ENCODE data around the gene CD180.

CD180 gene

DNA sequence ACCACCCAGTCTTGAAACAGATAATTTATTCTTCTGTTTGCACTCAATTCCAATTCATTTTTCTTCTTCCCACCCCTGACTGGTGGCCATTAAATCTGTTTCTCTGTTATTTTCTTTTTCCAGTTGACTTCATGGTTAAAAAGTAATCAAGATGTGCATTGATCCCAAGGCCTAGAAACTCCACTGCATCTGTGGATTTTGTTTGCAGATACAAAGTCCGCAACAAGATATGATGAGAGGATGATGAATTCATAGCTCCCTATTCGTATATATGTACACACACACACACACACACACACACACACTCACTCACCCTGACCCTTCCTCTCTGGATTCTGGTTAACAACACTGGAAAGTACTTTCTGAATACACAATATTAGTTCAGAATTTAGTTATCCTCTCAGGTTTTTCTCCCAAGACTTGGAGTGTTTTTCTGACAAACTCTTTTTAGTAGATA lies 52.4 kb downstream of the CD180 start:
- TF ChIP-seq, protein P1, sequence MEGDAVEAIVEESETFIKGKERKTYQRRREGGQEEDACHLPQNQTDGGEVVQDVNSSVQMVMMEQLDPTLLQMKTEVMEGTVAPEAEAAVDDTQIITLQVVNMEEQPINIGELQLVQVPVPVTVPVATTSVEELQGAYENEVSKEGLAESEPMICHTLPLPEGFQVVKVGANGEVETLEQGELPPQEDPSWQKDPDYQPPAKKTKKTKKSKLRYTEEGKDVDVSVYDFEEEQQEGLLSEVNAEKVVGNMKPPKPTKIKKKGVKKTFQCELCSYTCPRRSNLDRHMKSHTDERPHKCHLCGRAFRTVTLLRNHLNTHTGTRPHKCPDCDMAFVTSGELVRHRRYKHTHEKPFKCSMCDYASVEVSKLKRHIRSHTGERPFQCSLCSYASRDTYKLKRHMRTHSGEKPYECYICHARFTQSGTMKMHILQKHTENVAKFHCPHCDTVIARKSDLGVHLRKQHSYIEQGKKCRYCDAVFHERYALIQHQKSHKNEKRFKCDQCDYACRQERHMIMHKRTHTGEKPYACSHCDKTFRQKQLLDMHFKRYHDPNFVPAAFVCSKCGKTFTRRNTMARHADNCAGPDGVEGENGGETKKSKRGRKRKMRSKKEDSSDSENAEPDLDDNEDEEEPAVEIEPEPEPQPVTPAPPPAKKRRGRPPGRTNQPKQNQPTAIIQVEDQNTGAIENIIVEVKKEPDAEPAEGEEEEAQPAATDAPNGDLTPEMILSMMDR (IDR thresholded peaks at IDR 0.05; ENCODE audit: low read length) = no peak
- TF ChIP-seq EZH2 (optimal IDR thresholded peaks at IDR 0.05; ENCODE audit: low read depth, low read length) (no peak), EZH2phosphoT487 (IDR thresholded peaks at IDR 0.05; ENCODE audit: low read length) (no peak)
- Histone ChIP-seq H3K36me3 (replicated peaks; ENCODE audit: insufficient read depth, low read length) (no peaks in the 10 kb centered on the region), H4K20me1 (ENCODE audit: insufficient read depth, low read length) (no peaks in the 10 kb centered on the region), H3K27me3 (replicated peaks; ENCODE audit: insufficient read depth, low read length) (no peaks in the 10 kb centered on the region), H3K9ac (ENCODE audit: low read length) (no peak overlapping the region), H3K9me3 (replicated peaks; ENCODE audit: insufficient read depth, low read length) (no peaks in the 10 kb centered on the region), H2AFZ (ENCODE audit: low read length) (no peak overlapping the region), H3K4me3 (ENCODE audit: low read length) (no peak overlapping the region), H3K4me1 (ENCODE audit: low read length) (no peaks in the 10 kb centered on the region), H3K4me2 (ENCODE audit: low read depth, low read length) (no peak overlapping the region), H3K79me2 (ENCODE audit: low read length) (no peaks in the 10 kb centered on the region), H3K9me2 (replicated peaks; ENCODE audit: insufficient read depth, low read length) (no peaks in the 10 kb centered on the region), H3F3A (ENCODE audit: insufficient read depth, low read length) (no peaks in the 10 kb centered on the region), H3K27ac (ENCODE audit: low read length) (no peak overlapping the region)
- no peak for DNase-seq

DNA sequence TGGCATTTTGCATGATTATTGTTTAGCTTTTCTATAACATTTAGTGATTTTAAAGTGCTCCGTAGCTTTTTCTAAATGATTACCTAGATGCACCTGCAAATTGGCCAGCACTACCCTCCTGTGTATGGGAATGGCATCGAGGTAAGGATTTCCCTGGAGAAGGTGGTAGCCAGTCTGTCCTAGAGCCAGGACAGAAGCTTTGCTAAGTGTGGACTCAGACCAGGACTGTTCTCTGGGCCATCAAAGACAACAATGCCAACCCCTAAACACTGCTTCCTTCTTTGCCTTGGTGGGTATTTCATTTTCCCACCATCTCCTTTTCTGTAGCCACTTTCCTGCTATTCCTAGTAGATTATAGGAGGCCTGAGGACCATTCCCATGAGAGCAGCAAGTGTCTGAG lies 53.0 kb downstream of the CD180 start:
- no peak for DNase-seq
- H2AFZ ChIP-seq (ENCODE audit: low read length) = no peak overlapping the region
- no peaks in the 10 kb centered on the region for H3K36me3 ChIP-seq (replicated peaks; ENCODE audit: insufficient read depth, low read length)
- no peaks in the 10 kb centered on the region for H3K4me1 ChIP-seq (ENCODE audit: low read length)
- H3K9me3 ChIP-seq (replicated peaks; ENCODE audit: insufficient read depth, low read length) = no peaks in the 10 kb centered on the region
- H3K4me3 ChIP-seq (ENCODE audit: low read length) = no peak overlapping the region
- TF ChIP-seq EZH2 (optimal IDR thresholded peaks at IDR 0.05; ENCODE audit: low read depth, low read length) = no peak
- TF ChIP-seq, protein P1 (IDR thresholded peaks at IDR 0.05; ENCODE audit: low read length) = no peak
- no peaks in the 10 kb centered on the region for H3K79me2 ChIP-seq (ENCODE audit: low read length)
- H3K27ac ChIP-seq (ENCODE audit: low read length) = no peak overlapping the region
- no peak overlapping the region for H3K4me2 ChIP-seq (ENCODE audit: low read depth, low read length)
- H3K27me3 ChIP-seq (replicated peaks; ENCODE audit: insufficient read depth, low read length) = no peaks in the 10 kb centered on the region
- no peaks in the 10 kb centered on the region for H4K20me1 ChIP-seq (ENCODE audit: insufficient read depth, low read length)
- H3K9me2 ChIP-seq (replicated peaks; ENCODE audit: insufficient read depth, low read length) = no peaks in the 10 kb centered on the region
- no peaks in the 10 kb centered on the region for H3F3A ChIP-seq (ENCODE audit: insufficient read depth, low read length)
- H3K9ac ChIP-seq (ENCODE audit: low read length) = no peak overlapping the region

- no peaks in the 10 kb centered on the region for H4K20me1 ChIP-seq (ENCODE audit: insufficient read depth, low read length)
- no peaks in the 10 kb centered on the region for H3F3A ChIP-seq (ENCODE audit: insufficient read depth, low read length)
- H3K79me2 ChIP-seq (ENCODE audit: low read length) = no peaks in the 10 kb centered on the region
- no peak overlapping the region for H3K27ac ChIP-seq (ENCODE audit: low read length)
- DNase-seq = no peak
- H2AFZ ChIP-seq (ENCODE audit: low read length) = no peak overlapping the region
- no peak overlapping the region for H3K4me3 ChIP-seq (ENCODE audit: low read length)
- no peaks in the 10 kb centered on the region for H3K36me3 ChIP-seq (replicated peaks; ENCODE audit: insufficient read depth, low read length)
- TF ChIP-seq, protein P1 (IDR thresholded peaks at IDR 0.05; ENCODE audit: low read length) = no peak
- TF ChIP-seq EZH2phosphoT487 (IDR thresholded peaks at IDR 0.05; ENCODE audit: low read length) (no peak), EZH2 (optimal IDR thresholded peaks at IDR 0.05; ENCODE audit: low read depth, low read length) (no peak)
- no peaks in the 10 kb centered on the region for H3K9me2 ChIP-seq (replicated peaks; ENCODE audit: insufficient read depth, low read length)
- H3K4me1 ChIP-seq (ENCODE audit: low read length) = no peaks in the 10 kb centered on the region
- no peaks in the 10 kb centered on the region for H3K9me3 ChIP-seq (replicated peaks; ENCODE audit: insufficient read depth, low read length)
- H3K9ac ChIP-seq (ENCODE audit: low read length) = no peak overlapping the region
- H3K4me2 ChIP-seq (ENCODE audit: low read depth, low read length) = no peak overlapping the region
- H3K27me3 ChIP-seq (replicated peaks; ENCODE audit: insufficient read depth, low read length) = no peaks in the 10 kb centered on the region
Observed at GRCh38 chr5:67142816-67143215, 53.8 kb downstream of the CD180 start.

Measured in MM.1S (cell line).